ENCODE results near the gene INPP5D.
"Not testable (repeated sequence)": the region's sequence is repeated elsewhere in the genome, so short reads cannot be mapped to it uniquely, and the experiment has no call there.

INPP5D gene

GRCh38 chr2:233183869-233184418 is 123.8 kb downstream of the INPP5D start:
- DNase-seq (ENCODE audit: low spot score) = no peak

DNA sequence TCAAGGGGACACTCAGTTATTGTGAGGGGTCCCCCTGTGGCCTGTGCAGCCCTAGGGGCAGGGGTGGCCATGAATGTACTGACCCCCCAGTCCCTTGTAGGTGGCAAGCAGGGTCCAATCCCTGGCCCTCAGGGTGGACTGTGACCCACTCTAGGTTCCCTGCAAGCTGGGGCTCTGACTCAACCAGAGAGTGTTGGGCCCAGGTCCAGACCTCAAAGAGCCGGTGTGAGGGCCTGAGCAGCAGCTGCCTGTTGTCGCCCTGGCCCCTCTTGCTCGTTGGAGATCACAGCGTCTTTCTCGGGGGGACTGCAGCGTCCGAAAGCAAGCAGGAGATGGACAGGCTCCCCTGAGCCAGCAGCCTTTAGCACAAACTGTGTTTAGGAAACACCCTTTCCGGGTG is 124.5 kb downstream of the INPP5D start:
- DNase-seq (ENCODE audit: low spot score) = no peak

DNA sequence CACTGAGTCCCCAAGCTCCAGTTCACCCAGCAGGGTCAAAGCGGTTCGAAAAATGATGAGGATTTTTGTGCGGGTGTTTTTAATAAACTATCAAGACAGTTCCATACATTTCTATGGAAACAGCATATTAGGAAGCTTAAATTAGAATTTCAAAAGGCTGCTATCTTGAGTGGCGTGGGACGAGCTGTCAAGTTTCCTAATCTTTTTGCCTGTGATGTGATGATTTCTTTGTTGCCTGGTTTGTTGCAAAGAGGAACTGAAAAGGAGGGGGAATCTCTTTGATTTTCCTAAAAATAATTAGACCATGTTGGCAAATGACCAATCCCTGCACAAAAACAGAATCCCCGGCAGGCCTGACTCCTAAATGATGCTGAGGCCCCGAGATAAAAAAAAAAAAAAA is 125.2 kb downstream of the INPP5D start:
- DNase-seq (ENCODE audit: low spot score) = no peak

DNA sequence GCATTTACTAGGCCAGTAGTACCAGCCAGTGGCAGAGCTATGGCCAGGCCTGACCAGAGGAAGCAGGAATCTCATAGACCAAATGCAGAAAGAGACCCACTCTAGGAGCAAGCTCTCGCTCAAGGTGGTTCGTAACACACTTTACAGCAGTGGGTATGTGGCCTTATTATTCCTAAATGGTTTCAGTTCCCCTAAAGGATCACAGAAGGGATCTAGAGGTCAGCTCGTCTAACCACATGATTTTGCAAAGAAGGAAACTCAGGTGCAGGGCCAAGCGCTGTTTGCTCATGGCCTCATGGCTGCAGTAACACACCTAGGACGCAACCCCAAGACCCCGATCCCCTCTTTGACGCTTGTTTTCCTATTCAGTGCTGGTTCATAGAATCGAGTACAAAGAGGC is 125.8 kb downstream of the INPP5D start:
- DNase-seq (ENCODE audit: low spot score) = no peak

GRCh38 chr2:233186851-233187250 is 126.7 kb downstream of the INPP5D start:
- DNase-seq (ENCODE audit: low spot score) = no peak

GRCh38 chr2:233189025-233189424 is 128.9 kb downstream of the INPP5D start:
- DNase-seq (ENCODE audit: low spot score) = no peak

DNA sequence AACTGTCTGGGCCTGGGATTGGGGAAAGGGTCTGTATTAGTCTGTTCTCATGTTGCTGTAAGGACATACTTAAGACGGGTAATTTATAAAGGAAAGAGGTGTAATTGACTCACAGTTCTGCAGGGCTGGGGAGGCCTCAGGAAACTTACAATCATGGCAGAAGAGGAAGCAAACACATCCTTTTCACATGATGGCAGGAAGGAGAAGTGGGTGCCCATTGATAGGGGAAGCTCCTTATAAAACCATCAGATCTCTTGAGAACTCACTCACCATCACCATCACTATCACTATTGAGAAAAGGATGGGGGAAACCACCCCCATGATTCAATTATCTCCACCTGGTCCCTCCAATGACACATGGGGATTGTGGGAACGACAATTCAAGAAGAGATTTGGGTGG is 130.9 kb downstream of the INPP5D start:
- not testable (repeated sequence) for DNase-seq (ENCODE audit: low spot score)

GRCh38 chr2:233193738-233194137 is 133.6 kb downstream of the INPP5D start:
- no peak for DNase-seq (ENCODE audit: low spot score)

DNA sequence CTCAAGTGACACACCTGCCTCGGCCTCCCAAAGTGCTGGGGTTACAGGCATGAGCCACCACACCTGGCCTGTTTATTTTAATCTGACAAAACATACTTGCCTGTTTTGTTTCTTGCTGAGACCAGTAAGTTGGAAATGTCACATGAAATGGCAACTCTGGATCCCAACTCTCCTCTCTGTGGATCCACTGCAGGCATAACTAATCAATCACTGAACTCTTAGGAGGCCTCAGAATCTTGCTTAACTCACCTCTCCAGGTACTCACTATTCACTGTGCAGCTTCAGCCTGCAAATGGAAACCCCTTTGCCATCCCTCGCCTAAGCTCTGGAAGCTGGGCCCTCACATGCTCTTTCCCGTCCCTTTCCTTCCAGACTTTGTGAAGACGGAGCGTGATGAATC is 134.9 kb downstream of the INPP5D start:
- no peak for DNase-seq (ENCODE audit: low spot score)

- DNase-seq (ENCODE audit: low spot score) = no peak
Observed at GRCh38 chr2:233197022-233197421, 136.9 kb downstream of the INPP5D start.

DNA sequence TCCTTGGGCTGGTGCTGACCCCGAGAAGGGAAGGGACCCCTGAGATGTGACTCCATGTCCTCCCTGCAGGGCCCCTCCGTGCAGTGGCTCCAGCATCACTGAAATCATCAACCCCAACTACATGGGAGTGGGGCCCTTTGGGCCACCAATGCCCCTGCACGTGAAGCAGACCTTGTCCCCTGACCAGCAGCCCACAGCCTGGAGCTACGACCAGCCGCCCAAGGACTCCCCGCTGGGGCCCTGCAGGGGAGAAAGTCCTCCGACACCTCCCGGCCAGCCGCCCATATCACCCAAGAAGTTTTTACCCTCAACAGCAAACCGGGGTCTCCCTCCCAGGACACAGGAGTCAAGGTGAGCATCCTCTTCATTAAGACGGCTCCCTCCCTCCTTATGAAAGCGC is 137.9 kb downstream of the INPP5D start:
- DNase-seq (ENCODE audit: low spot score) = no peak

GRCh38 chr2:233199870-233200269 is 139.7 kb downstream of the INPP5D start:
- DNase-seq (ENCODE audit: low spot score) = no peak

- not testable (repeated sequence) for DNase-seq (ENCODE audit: low spot score)
Observed at GRCh38 chr2:233200790-233201189, 140.6 kb downstream of the INPP5D start.

- DNase-seq (ENCODE audit: low spot score) = no peak
Observed at GRCh38 chr2:233201258-233202013, 141.3 kb downstream of the INPP5D start.

DNA sequence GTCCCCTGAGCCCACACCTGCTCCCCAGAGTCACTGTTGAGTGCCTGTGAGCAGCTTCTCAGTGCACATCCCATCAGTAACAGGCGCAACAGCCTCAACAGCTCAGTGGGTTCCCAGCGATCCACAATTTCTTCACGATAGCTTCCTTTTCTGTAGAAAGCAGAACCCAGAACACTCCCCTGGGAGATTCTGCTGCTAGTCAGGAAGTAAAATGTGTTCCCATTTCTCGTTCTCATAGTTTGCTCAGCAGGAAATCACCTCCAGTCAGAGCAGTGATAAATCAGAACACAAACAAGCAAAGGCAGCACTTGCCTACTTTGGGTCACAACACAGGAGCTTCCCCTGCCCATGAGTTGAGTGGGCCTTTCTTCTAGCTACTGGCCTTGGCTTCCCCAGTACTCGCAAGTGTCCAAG is 142.4 kb downstream of the INPP5D start:
- no peak for DNase-seq (ENCODE audit: low spot score)

DNA sequence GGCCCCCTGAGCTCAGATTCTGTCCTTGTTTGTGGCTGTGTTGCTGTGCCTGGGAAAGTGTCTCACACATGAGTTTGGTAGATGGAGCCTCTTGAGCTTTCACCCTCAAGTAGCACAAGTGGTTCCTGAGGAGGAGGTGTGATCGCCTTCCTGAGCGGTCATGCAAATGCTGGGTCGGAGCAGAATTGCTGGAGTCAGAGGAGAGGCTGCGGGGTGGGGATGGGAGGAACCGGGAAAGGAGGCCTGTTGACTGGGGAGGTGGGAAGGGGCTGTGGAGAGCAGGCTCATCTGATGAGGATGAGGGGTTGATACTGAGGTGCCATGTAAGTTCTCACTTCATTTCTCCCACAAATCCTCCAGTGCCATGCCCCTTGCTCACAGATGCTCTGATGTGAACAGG is 142.9 kb downstream of the INPP5D start:
- DNase-seq (ENCODE audit: low spot score) = no peak

- DNase-seq (ENCODE audit: low spot score) = no peak
Observed at GRCh38 chr2:233204286-233204936, 144.3 kb downstream of the INPP5D start.

GRCh38 chr2:233208382-233209116 is 148.4 kb downstream of the INPP5D start:
- no peak for DNase-seq (ENCODE audit: low spot score)

DNA sequence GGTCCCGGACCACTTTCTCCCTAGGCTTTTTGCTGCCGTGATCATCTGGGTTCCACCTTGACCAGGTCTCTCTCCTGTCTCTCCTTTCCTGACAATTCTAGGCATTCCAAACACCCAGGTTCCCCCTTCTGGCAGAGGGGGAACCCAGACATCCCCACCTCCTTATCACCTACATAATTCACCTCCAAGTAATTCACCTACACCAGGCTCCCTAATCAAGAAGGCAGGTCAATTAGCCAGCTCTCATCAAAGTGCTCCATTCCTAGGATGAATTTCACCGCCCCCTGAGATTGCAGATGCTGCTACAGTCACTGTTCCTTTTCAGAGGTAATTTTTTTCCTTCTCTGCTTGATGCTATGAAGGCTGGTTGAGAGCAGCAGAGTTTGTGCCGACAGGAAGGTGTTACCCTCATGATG is 149.0 kb downstream of the INPP5D start:
- DNase-seq (ENCODE audit: low spot score) = no peak

DNA sequence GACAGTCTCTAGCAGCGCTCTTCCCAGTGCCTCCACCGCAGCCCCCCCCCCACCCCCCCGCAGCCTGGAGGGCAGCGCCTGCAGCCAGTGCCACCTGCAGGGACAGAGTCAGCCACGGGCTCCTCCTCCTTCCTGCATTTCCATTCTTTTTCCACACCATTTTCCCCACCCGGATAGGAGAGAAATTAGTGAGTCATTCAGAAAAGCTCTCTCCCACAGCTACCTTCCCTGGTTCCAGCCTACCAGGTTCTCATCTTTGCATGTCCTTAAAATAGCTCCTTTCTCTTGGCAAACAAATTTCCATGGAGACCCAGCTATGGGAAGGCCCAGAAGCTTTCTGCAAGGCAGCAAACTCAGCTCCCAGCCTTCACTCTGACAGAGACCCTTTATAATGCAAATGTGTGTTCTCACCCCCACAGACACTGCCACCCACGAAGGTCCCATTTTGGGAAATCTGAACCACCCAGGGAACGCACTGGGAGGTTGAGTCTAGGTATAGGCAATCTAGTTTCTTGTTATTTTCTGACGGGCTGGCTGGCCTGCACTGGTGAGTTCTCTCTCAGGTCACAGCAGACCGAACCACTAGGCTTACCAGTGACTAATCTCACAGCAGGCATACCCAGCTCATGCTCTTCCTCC is 149.5 kb downstream of the INPP5D start:
- DNase-seq (ENCODE audit: low spot score) = no peak

DNA sequence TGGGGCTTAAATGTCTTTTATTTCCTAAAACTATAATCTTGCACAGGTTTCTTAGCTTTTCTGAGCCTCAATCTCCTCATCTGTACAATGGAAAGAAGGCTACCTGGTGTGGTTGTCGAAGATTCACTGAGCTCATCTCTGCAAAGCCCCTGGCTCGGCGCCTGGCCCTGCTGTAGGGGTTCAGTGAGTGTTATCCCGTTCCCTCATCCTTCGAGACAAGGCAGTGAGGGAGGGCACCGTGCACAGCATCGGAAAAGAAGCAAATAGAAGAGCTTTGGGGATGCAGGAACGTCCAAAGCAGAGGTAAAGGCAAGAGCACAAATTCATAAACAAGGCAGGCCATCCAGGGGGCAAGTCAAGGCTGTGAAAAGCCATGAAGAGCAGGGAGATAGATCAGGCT is 150.1 kb downstream of the INPP5D start:
- no peak for DNase-seq (ENCODE audit: low spot score)

DNA sequence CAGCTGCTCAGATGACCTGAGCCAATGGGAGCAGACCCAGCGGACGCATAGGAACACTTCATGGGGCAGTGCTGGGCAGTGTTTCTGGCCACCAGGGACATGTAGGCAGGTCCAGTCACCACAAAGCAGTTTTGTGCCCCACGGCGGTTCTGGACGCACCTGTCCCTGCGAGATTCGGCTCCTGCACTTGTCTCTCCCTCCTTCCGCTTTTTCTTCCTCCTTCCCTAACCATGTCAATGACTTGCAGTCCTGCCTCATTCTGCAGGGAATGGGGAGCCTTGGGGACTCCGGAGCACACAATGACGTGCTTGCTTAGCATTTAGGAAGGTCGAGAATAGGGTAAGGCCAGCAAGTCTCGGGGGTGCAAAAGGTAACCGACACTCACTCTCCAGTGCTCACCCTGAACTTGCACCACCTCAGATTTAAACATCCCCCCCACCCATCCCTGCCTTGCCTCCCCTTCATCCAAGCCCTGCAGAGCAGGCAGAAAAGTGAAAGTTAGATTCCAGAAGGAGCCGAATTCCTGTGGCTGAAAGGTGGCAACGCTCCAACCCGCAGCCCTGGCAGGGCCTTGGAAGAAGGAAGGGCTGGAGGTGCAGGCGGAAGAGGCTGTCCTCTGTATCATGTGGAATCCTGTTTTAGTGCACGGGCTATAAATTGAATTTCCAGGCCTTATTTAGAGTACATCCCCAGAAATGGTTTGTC is 150.9 kb downstream of the INPP5D start:
- DNase-seq (ENCODE audit: low spot score) = no peak
